HG02571 (cell line): Measurements from ENCODE around the gene CAPN7.

Source experiments
- ATAC-seq: cut with Tn5 transposase; IDR thresholded peaks from one replicate; pipeline ENCODE4 v1.9.1; 2021; ENCODE audit warnings: mild to moderate bottlenecking, moderate library complexity; ENCODE audit not compliant: unreplicated experiment

Gene CAPN7

GRCh38 chr3:15294929-15295328 is 88.9 kb downstream of the CAPN7 start:
- ATAC-seq, result no peak

- ATAC-seq, result no peak
Measured at GRCh38 chr3:15295506-15295905, 89.5 kb downstream of the CAPN7 start.

- ATAC-seq, result no peak
Measured at GRCh38 chr3:15297608-15298350, 91.7 kb downstream of the CAPN7 start.

- no peak for ATAC-seq
Measured at GRCh38 chr3:15298504-15298903, 92.5 kb downstream of the CAPN7 start.

- ATAC-seq, result no peak
Measured at GRCh38 chr3:15299036-15299435, 93.0 kb downstream of the CAPN7 start.

GRCh38 chr3:15300323-15301078 is 94.5 kb downstream of the CAPN7 start:
- no peak for ATAC-seq

GRCh38 chr3:15301761-15302160 is 95.7 kb downstream of the CAPN7 start:
- ATAC-seq, result no peak
